Cerebellar cortex (tissue), 1 donor: ENCODE results near the gene RPS19BP1.

Source experiments
- DNase-seq: peaks from one replicate; pipeline ENCODE4 v3.0.0-alpha.2; 2015; ENCODE audit warnings: low spot score

RPS19BP1 gene

DNA sequence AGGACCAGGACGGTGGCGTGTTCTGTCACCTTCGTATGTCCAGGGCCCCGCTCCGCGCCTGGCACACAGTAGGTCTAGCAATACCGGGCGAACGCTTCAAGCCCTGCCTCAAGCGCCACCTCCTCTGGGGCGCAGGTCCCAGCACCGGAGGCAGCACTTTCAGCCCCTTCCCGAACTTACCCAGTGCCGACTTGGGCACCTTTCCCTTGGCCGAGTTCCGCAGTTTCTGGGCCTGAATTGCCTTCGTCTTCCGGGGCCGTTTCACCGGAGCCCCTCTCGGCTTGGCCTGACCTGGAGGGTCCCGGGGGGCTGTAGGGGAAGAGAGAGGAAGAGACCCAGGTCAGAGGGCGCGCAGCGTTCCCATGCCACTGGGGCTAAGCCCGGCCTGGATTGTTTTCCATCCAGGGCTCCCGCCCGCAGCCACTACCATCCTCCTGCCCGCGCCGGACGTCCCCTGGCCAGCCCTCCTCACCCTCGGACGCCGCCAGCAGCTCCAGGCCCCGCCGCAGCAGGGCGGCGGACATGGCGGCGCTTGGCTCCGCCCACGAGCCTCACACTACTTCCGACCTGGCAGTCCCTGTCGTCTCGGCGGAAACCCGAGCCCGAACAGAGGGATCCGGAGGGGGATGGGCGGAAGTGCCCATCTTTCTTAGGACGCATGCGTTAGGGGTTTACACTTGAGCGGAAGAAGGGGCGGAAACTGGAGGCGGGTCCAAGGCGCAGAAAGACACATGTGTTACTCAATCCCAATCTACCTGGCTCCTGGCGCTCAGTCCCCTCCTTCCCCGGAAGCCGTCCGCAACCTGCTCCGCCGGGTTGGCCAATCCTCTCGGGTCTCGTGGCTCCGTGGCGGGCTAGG is at the start of gene RPS19BP1:
TSS of gene RPS19BP1 (minus strand) at position 534 of the 859 bp plus-strand sequence. CDS start at position 524, 10 bp downstream.
- DNase-seq = peak; percentile 100

DNA sequence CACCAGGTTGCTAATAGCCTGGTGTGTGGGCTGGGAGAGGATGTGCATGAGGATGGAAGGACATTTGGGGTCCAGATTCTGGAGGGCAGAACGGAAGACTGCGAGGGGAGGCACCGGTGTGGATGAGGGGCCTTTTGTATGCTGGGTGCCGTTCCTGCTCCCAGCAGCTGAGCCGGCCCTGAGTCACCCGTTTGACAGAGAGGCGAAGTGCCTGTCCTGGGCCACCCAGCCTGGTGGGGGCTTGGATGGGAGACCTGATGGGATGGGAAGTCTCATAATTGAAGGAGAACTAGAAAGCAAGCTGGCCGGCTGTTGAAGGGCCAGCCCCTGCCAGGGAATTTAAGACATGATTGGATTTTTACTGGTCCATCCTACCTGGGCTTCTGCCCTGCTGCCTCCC is 48.8 kb upstream of the RPS19BP1 start:
- no peak for DNase-seq

- DNase-seq = no peak
These were observed 48.2 kb upstream of the RPS19BP1 start for GRCh38 chr22:39580795-39581194.

- no peak for DNase-seq
These were observed 47.5 kb upstream of the RPS19BP1 start for GRCh38 chr22:39580006-39580441.

- DNase-seq = no peak
These were observed 45.4 kb upstream of the RPS19BP1 start for GRCh38 chr22:39577900-39578299.

DNA sequence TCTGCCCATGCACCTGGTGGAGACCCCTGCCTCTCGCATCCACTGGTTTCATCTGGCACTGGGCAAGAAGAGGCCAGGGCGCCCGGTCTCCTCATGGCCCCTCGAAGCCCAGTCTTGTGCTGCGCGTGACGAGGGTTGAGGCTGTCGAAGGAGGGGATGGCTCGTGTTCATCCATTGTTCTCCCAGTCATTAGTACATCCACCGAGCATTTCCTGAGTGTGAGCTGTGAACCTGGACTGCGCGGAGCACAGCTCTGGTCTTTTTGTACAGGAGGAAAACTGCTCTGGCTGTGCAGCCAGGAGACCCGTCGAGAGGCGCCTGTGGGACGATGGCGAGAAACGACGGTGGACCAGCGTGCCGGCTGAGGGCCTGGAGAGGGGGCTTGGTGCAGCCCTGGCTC is 44.8 kb upstream of the RPS19BP1 start:
- no peak for DNase-seq

DNA sequence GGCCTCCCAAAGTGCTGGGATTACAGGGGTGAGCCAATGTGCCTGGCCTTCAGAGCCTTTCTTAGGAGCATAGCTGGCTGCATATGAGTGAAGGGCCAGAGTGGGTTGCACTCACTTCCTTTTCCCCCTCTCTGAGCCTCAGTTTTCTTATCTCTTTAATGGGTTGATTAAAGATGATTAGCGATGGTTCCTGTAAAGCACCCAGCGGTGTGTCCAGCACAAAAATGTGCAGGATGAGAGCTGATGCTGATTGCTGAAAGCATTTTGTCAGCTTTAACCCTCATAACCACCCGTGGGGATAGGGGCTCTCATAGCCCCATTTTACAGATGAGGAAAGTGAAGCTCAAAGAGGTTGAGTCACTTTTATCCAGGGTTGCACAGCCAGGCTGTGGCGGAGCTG is 43.5 kb upstream of the RPS19BP1 start:
- no peak for DNase-seq

DNA sequence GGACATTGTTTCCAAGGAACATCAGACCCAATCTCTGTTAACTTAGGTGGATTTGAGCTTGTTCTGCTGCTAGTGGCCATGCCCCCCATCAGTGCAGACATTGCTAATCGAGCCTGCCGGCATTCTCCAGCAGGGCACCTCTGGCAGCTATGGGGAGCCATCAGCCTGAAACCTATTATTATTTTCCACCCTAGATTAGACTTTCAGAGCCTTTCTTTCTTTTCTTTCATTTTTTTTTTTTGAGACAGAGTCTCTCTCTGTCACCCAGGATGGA is 42.9 kb upstream of the RPS19BP1 start:
- no peak for DNase-seq

DNA sequence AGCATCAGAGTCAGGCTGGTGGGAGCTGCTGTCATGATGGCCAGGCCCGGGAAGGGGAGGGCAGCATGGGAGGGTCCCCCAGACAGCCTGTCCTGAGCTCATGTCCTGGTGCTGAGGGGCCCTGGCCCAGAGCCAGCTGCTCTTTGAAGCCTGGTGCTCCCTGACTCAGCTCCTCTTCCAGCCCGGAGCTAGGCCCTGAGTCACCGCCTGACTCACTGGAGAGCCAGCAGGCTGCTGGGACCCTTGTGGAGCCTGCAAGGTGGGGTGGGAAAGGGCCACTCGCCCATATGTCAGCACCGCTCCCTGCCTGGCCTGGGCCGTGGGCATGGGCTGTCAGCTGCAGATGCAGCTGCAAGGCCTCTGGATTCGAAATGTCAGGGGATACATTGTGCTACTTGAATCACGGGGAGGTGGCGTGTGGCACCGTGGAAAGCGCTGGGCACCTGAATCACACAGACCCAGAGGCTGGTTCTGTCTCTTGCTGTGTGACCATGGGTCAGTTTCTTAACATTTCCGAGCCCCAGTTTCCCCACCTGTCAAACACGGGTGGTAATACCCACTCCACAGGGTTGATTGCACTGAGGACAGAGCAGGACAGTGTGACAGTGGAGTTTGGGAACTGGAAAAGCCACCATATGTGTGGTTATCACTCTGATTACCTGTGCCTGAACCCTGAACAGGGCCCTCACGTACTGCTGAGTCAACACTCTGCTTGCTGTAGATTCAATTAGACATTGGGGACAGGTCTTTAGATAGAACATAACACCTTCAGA is 42.4 kb upstream of the RPS19BP1 start:
- DNase-seq = no peak

DNA sequence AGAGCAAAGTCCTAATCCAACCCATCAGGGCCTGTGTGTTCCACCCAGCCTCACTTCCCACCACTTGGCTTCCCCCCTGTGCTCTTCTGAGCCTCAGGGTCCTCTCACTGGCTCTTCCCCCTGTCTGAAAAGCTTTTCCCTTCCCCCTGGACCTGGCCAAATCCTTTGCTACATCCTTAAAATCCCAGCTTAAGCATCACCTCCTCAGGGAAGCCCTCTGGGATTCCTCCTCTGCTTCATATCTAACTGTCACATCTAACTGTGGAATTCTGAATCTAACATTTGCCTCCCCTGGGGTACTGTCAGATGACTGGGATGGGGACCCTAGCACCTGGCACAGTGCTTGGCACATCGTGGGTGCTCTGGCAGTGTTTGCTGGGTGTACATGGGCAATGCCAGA is 39.0 kb upstream of the RPS19BP1 start:
- DNase-seq = no peak

DNA sequence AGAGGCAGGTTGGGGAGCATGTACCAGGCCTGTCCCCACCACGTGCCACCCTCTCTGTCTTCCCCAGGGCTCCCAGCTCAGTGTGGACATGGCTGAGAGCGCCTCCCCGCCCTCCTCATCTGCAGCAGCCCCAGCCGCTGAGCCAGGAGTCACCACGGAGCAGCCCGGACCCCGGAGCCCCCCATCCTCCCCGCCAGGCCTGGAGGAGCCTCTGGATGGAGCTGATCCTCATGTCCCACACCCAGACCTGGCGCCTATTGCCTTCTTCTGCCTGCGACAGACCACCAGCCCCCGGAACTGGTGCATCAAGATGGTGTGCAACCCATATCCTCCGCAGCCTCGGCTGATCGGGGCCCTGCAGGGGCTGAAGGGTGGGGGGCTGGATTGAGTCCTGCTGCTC is 38.1 kb upstream of the RPS19BP1 start, which contains the start of gene CACNA1I:
TSS of gene CACNA1I (plus strand) at position 89 of the 400 bp plus-strand sequence. CDS start at position 89, 0 bp downstream.
- DNase-seq = no peak

GRCh38 chr22:39570226-39570625 is 37.7 kb upstream of the RPS19BP1 start:
- DNase-seq = no peak

DNA sequence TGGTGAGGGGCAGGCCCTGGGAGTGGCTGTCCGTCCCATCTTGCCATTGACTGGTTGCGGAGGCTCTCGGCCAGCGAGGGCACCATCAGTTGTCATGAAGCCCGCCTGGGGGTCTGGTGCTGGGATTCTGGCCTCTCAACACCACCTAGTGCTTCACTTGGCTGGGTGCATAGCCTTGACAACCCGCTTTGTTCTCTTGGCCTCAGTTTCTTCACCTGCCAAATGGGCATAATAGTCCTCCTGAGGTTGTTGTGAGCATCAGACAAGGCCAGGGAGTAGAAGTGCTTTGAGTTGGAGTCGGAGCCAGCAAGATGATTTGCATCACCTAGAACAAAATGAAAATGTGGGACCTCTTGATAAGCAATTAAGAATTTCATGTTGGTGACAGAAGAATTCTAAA is 36.5 kb upstream of the RPS19BP1 start:
- no peak for DNase-seq

DNA sequence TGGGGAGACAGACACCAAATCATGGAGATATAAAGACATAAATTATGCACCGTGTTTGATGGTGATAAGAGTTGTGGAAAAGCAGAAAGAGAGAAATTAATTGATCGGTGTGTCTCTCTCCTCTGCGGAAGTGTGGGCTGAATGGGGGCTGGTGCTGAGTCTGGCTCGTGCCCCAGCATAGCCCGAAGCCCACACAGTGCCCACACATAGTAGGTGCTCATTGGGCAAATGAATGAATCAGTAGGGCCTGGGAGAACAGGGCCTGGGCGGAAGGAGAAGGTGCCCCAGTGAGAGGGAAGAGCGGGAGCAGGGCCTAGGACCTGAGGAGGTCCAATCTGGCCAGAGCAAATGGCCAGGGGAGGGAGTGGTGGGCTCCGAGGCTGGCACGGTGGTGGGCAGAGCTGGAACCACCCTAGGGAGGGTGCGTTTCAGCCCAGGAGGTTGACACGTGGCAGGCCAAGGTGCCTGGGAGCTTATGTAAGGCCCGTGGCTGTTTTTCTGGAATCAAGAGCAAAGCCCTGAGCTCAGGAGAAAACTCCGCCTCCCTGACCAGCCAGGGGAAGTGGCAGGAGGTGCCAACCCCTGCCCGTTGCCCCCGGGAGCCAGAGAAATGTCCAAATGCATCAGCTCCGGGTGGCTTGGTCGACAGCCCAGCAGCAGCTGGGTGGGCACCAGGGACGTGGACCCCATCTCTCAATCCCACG is 35.9 kb upstream of the RPS19BP1 start:
- DNase-seq = no peak

GRCh38 chr22:39567135-39567946 is 34.8 kb upstream of the RPS19BP1 start:
- DNase-seq = no peak

DNA sequence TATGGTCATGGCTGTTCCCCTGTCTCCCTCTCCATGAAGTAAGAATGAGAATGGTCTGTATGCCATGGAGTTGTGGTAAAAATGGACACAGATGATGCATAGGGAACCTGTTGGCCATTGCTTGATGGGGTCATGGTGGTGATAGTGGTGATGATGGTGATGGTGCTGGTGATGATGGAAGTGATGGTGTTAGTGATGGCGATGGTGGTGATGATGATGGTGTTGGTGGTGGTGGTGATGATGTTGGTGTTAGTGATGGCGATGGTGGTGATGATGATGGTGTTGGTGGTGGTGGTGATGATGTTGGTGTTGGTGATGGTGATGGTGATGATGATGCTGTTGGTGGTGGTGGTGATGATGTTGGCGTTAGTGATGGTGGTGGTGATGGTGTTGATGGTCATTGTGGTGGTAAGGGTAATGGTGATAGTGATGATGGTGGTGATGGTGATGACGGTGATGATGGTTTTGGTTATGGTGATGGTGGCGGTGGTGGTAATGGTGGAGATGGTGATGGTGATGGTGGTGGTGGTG is 32.9 kb upstream of the RPS19BP1 start:
- no peak for DNase-seq

- DNase-seq = no peak
These were observed 31.3 kb upstream of the RPS19BP1 start for GRCh38 chr22:39563571-39564428.

DNA sequence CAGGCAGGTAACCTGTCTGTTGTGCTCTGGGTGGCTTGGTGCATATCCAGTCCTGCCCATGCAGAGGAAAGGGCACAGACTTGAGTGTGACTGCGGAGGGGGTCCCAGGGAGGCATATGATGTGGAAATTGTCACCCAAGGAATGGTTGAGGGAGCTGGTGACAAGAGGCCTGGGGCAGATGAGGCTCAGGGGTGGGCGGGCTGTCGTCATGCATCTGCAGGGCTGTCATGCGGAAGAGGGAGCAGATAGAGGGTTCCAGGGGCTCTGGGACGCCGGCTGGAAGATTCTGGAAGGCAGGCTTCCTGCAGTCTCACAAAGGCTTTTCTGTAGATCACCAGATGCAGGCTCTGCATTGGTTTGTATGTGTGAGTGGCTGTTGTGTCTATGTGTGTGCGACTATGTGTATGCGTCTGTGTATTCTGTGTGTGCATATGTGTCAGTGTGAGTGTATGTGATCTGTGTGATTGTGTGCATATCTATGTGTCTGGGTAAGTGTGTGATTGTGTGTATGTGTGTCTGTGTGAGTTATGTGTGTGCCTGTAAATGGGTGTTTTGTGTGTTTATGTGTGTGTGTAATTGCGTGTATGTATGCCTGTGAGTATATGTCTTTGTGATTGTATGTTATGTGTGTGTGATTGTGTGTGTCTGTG is 30.4 kb upstream of the RPS19BP1 start:
- DNase-seq = no peak

- DNase-seq = no peak
These were observed 27.6 kb upstream of the RPS19BP1 start for GRCh38 chr22:39560127-39560526.
